Measurements from ENCODE around the gene SLAMF7. TPM values are rescaled to one million over a fixed set of nuclear protein-coding genes. Genes with fewer than 3 reads are reported as not detected.

Gene SLAMF7
- total and polyA plus RNA-seq, 2 of the 13 experiments (the other 11 are each of a cell fraction or from before 2014, with no cell fraction given) = not detected

GRCh38 chr1:160750608-160751007 is 11.6 kb downstream of the SLAMF7 start:
- H4K20me1 ChIP-seq (ENCODE audit: insufficient read depth, low read length) = no peaks in the 10 kb centered on the region
- ChIA-PET POLR2A (no interaction called here), CTCF (ENCODE audit: low intra/inter-chr PET ratio, low total read pairs) (no interaction called here)
- H3K36me3 ChIP-seq (replicated peaks in 1 of 2; ENCODE audit: control insufficient read depth in 1 of 2, insufficient read depth in 2 of 2, low read length in 2 of 2) = no peaks in the 10 kb centered on the region
- H3K4me2 ChIP-seq (ENCODE audit: low read depth, low read length) = no peak overlapping the region
- DNase-seq (ENCODE audit: low spot score) = no peak
- no peak for FAIRE-seq
- no TSS peak for BruUV-seq (replicated peaks)
- H3K27ac ChIP-seq (ENCODE audit: extremely low read length, insufficient read depth, low read length) = no peak overlapping the region
- H3K9ac ChIP-seq (ENCODE audit: insufficient read depth, low read depth, low read length) = no peak overlapping the region
- TF ChIP-seq TEF (CRISPR knock-in tag; IDR thresholded peaks at IDR 0.05) (no peak), RELA (CRISPR knock-in tag; IDR thresholded peaks at IDR 0.05) (no peak), FOXJ3 (CRISPR knock-in tag; IDR thresholded peaks at IDR 0.05; ENCODE audit: borderline replicate concordance) (no peak), SOX6 (IDR thresholded peaks at IDR 0.05) (no peak), SOX6 (CRISPR knock-in tag; IDR thresholded peaks at IDR 0.05) (no peak), EP300 (IDR thresholded peaks at IDR 0.05; ENCODE audit: low read depth in 2 of 2, low read length in 2 of 2) (no peak), EP300 (CRISPR knock-in tag; IDR thresholded peaks at IDR 0.05; ENCODE audit: borderline replicate concordance) (no peak), MXD1 (CRISPR knock-in tag; IDR thresholded peaks at IDR 0.05) (no peak), ATF7 (IDR thresholded peaks at IDR 0.05) (no peak), ATF7 (CRISPR knock-in tag; IDR thresholded peaks at IDR 0.05) (no peak), CSRNP1 (CRISPR knock-in tag; IDR thresholded peaks at IDR 0.05) (no peak), FOSL1 (CRISPR knock-in tag; IDR thresholded peaks at IDR 0.05; ENCODE audit: borderline replicate concordance) (no peak), SIN3A (IDR thresholded peaks at IDR 0.05; ENCODE audit: borderline replicate concordance, low read depth, low read length) (no peak), FOXM1 (CRISPR knock-in tag; IDR thresholded peaks at IDR 0.05) (no peak), STAG1 (CRISPR knock-in tag; IDR thresholded peaks at IDR 0.05) (no peak)
- H3K4me1 ChIP-seq (ENCODE audit: insufficient read depth, low read length) = no peaks in the 10 kb centered on the region
- no peak overlapping the region for H2AFZ ChIP-seq (ENCODE audit: low read length)
- in situ Hi-C loops (cut with HindIII; ENCODE audit: extremely low pct_ligation_motif_present, low pct_unique_long_range_greater_than_20kb) = no loop called here
- H3K27me3 ChIP-seq (ENCODE audit: control insufficient read depth in 1 of 2, insufficient read depth in 2 of 2, low read length in 2 of 2) = peaks cover 2 to 4% of the 10 kb centered on the region in 2 experiments; a peak in 3 of 5 replicates
- H3K79me2 ChIP-seq (ENCODE audit: insufficient read depth, low read length) = no peaks in the 10 kb centered on the region
- no peak for ATAC-seq
- H3K4me3 ChIP-seq (replicated peaks in 1 of 3; ENCODE audit: insufficient read depth in 1 of 3, low read depth in 2 of 3, low read length in 3 of 3) = no peak overlapping the region
- 0% methylated on average over 2 of the region's 2 CpGs for WGBS (ENCODE audit: low lambda C conversion rate)
- no peaks in the 10 kb centered on the region for H3K9me3 ChIP-seq (ENCODE audit: low read length)
- intact Hi-C loops (cut with micrococcal nuclease; ENCODE audit: unreplicated experiment) = no loop called here
